Anterior cingulate cortex (tissue), 58 donors: Measurements from ENCODE around the gene ZNF286A.
"Not testable (repeated sequence)": the region's sequence is repeated elsewhere in the genome, so short reads cannot be mapped to it uniquely, and the experiment has no call there.

Experiments used
- DNase-seq, 58 donors: peaks; one replicate each; lab custom pipeline; 2025; lab: John Stamatoyannopoulos, UW

The ZNF286A gene

GRCh38 chr17:15749403-15749802 lies 49.9 kb downstream of the ZNF286A start:
- not testable (repeated sequence) for DNase-seq

- not testable (repeated sequence) for DNase-seq
Measured at GRCh38 chr17:15768865-15769533, 69.4 kb downstream of the ZNF286A start.
